ENCODE results near the gene F2.

Gene F2

DNA sequence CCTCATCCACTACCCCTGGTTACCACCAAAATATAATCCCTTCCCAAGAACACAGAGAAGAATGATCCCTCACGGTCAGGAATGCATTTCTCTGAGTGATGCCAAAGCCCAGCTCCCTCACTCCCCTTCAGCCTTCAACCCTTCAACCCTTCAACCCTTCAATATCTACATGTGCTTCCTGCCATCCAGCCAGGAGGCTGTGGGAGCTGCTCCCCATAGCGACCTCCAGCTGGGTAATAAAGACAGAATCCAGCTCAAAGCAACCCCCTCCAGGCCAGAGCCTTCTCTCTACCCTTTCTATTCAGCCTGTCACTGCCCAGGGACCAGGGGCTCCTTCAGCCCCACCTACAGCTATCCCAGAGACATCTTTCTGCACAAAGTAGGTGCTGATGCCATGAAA lies 21.3 kb upstream of the F2 start:
- H3K27me3 ChIP-seq (ENCODE audit: insufficient read depth, low read length, poor library complexity, severe bottlenecking): no peaks in the 10 kb centered on the region
- H3K9me3 ChIP-seq (ENCODE audit: insufficient read depth, low read depth, low read length): no peaks in the 10 kb centered on the region
- H3K79me2 ChIP-seq (ENCODE audit: insufficient read depth, low read length): peaks cover 58% of the 10 kb centered on the region
- H4K20me1 ChIP-seq (ENCODE audit: insufficient read depth, low read length, poor library complexity, severe bottlenecking): peaks cover 8% of the 10 kb centered on the region
- H2AFZ ChIP-seq (ENCODE audit: low read length): no peak overlapping the region
- peaks cover 41% of the 10 kb centered on the region for H3K4me1 ChIP-seq (ENCODE audit: insufficient read depth, low read length, poor library complexity, severe bottlenecking)
- H3K4me3 ChIP-seq (ENCODE audit: low read length, poor library complexity, severe bottlenecking): peak overlapping the region; percentile 9
- no peaks in the 10 kb centered on the region for H3K9me2 ChIP-seq (replicated peaks; ENCODE audit: low read depth, low read length)
- H3K9ac ChIP-seq (ENCODE audit: low read depth, low read length, poor library complexity, severe bottlenecking): peak overlapping the region; percentile 40
- TF ChIP-seq, protein P1, sequence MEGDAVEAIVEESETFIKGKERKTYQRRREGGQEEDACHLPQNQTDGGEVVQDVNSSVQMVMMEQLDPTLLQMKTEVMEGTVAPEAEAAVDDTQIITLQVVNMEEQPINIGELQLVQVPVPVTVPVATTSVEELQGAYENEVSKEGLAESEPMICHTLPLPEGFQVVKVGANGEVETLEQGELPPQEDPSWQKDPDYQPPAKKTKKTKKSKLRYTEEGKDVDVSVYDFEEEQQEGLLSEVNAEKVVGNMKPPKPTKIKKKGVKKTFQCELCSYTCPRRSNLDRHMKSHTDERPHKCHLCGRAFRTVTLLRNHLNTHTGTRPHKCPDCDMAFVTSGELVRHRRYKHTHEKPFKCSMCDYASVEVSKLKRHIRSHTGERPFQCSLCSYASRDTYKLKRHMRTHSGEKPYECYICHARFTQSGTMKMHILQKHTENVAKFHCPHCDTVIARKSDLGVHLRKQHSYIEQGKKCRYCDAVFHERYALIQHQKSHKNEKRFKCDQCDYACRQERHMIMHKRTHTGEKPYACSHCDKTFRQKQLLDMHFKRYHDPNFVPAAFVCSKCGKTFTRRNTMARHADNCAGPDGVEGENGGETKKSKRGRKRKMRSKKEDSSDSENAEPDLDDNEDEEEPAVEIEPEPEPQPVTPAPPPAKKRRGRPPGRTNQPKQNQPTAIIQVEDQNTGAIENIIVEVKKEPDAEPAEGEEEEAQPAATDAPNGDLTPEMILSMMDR (conservative IDR thresholded peaks at IDR 0.05; ENCODE audit: low read length): no peak
- TF ChIP-seq EZH2phosphoT487 (IDR thresholded peaks at IDR 0.05; ENCODE audit: borderline replicate concordance): no peak
- peaks cover 7% of the 10 kb centered on the region; the same call in 1 of the 2 replicates for H3K36me3 ChIP-seq (ENCODE audit: insufficient read depth, low read length)
- H3F3A ChIP-seq (ENCODE audit: low read depth): no peaks in the 10 kb centered on the region
- peak overlapping the region; percentile 46 for H3K4me2 ChIP-seq (ENCODE audit: low read depth, low read length, poor library complexity, severe bottlenecking)

DNA sequence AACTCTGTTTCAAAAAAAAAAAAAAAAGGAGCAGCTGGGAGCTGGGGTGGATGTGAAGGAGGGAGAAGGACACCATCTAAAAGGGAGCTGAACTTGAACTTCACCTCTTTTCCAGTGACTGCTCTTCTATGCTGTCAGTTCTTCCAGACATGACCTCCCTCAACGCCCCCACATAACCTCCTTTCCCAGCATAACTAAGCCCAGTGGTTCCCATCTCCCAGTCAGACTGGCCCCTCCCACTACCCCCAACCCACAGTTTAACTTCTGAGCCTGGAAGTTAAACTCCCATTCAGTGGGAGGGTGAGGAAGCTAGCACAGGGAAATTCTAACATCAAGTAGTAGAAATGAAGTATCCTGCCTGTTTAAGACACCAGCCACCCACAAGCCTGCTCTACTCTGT lies 20.4 kb upstream of the F2 start:
- Histone ChIP-seq H2AFZ (ENCODE audit: low read length) (no peak overlapping the region), H3F3A (ENCODE audit: low read depth) (no peaks in the 10 kb centered on the region), H3K27me3 (ENCODE audit: insufficient read depth, low read length, poor library complexity, severe bottlenecking) (no peaks in the 10 kb centered on the region), H3K4me3 (ENCODE audit: low read length, poor library complexity, severe bottlenecking) (peak overlapping the region; percentile 95), H3K9ac (ENCODE audit: low read depth, low read length, poor library complexity, severe bottlenecking) (peak overlapping the region; percentile 90), H3K36me3 (ENCODE audit: insufficient read depth, low read length) (peaks cover 7% of the 10 kb centered on the region; the same call in 1 of the 2 replicates), H4K20me1 (ENCODE audit: insufficient read depth, low read length, poor library complexity, severe bottlenecking) (peaks cover 15% of the 10 kb centered on the region), H3K9me2 (replicated peaks; ENCODE audit: low read depth, low read length) (no peaks in the 10 kb centered on the region), H3K4me2 (ENCODE audit: low read depth, low read length, poor library complexity, severe bottlenecking) (peak overlapping the region; percentile 75), H3K79me2 (ENCODE audit: insufficient read depth, low read length) (peaks cover 66% of the 10 kb centered on the region), H3K9me3 (ENCODE audit: insufficient read depth, low read depth, low read length) (no peaks in the 10 kb centered on the region), H3K4me1 (ENCODE audit: insufficient read depth, low read length, poor library complexity, severe bottlenecking) (peaks cover 48% of the 10 kb centered on the region)
- TF ChIP-seq EZH2phosphoT487 (IDR thresholded peaks at IDR 0.05; ENCODE audit: borderline replicate concordance): no peak
- TF ChIP-seq, protein P1 (conservative IDR thresholded peaks at IDR 0.05; ENCODE audit: low read length): no peak

DNA sequence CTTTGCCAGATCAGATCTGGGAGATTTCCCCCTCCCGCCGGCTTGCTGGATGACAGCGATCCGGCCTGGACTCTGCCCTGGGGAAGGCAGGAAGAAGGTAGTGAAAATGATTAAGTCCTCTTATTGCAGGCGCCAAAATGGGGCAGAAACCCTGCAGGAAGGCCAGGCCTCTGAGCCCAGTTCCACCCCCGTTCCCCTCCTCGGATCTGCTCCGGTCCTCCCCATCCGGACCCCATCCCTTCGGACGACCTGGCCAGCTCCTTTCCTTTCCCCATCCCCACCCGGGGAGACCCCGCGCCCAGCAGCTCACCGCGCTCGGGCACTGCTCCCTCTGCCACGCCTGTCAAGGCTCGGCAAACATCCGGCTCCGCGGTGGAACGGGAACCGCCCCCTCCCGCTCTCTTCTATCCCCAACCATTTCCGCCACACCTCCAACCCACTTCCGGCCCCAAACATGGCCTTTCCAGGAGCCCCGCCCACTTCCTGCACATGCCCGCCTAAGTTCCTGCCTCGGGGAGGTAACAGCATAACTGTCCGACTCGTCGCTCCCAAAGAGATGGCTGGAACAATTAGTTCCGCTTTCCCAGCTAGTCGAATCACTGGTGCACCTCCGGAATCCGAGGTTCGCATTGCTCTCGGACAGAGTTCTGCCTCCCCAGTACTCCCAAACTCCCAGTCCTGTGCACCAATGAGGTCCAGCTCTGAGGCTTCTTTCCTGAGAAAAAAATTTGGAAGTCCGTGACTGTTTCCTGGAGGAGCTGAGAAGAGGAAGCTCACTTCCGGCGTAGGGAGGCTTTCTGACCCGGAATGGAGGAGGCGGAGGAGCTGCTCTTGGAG lies 18.6 kb upstream of the F2 start, which contains the start of the genes ARHGAP1 and ZNF408:
TSS of gene ARHGAP1 (minus strand) at position 379 of the 837 bp plus-strand sequence. CDS start 4,512 bp downstream, outside the sequence.
TSS of gene ZNF408 (plus strand) at position 791 of the 837 bp plus-strand sequence. CDS start at position 808, 17 bp downstream.
- H3K27me3 ChIP-seq (ENCODE audit: insufficient read depth, low read length, poor library complexity, severe bottlenecking): no peaks in the 10 kb centered on the region
- peak within 1 kb of the TSS; percentile 99 for H2AFZ ChIP-seq (ENCODE audit: low read length)
- peaks cover 15% of the 10 kb centered on the region for H4K20me1 ChIP-seq (ENCODE audit: insufficient read depth, low read length, poor library complexity, severe bottlenecking)
- peak within 1 kb of the TSS; percentile 95 for H3K4me3 ChIP-seq (ENCODE audit: low read length, poor library complexity, severe bottlenecking)
- H3F3A ChIP-seq (ENCODE audit: low read depth): no peaks in the 10 kb centered on the region
- H3K79me2 ChIP-seq (ENCODE audit: insufficient read depth, low read length): peaks cover 74% of the 10 kb centered on the region
- H3K9ac ChIP-seq (ENCODE audit: low read depth, low read length, poor library complexity, severe bottlenecking): peak within 1 kb of the TSS; percentile 90
- no peaks in the 10 kb centered on the region for H3K9me2 ChIP-seq (replicated peaks; ENCODE audit: low read depth, low read length)
- TF ChIP-seq, protein P1 (conservative IDR thresholded peaks at IDR 0.05; ENCODE audit: low read length): no peak
- no peak for TF ChIP-seq EZH2phosphoT487 (IDR thresholded peaks at IDR 0.05; ENCODE audit: borderline replicate concordance)
- peak within 1 kb of the TSS; percentile 83 for H3K4me2 ChIP-seq (ENCODE audit: low read depth, low read length, poor library complexity, severe bottlenecking)
- H3K4me1 ChIP-seq (ENCODE audit: insufficient read depth, low read length, poor library complexity, severe bottlenecking): peaks cover 36% of the 10 kb centered on the region
- no peaks in the 10 kb centered on the region for H3K9me3 ChIP-seq (ENCODE audit: insufficient read depth, low read depth, low read length)
- H3K36me3 ChIP-seq (ENCODE audit: insufficient read depth, low read length): peaks cover 15% of the 10 kb centered on the region; the same call in 1 of the 2 replicates

Measured in Loucy (cell line).